ENCODE results near the gene ADAMTS13.

Gene ADAMTS13

DNA sequence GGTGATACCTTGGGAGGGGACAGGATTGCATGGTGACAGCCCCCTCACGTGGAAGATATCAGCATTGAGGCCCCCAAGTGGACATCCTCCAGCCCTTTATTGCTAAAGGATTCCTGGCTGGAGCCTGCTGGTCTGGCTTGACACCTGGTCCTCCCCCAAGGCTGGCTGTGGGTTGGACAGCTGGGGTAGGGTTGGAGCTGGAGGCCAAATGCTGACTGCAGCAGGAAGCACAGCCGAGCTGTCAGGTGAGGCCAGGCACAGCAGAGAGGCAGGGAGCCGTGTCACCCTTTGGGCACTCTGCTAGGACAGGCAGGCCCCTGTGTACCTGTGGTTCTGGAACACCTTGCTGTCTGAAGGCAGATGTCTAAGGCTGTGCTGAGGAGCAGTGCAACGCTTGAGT is 39.8 kb downstream of the ADAMTS13 start:
- in situ Hi-C loops (cut with HindIII; ENCODE audit: low sequenced_read_pairs), result loop anchor here (5.0 kb wide), 1 partner anchor 45 kb away; the partner anchor contains the start of gene REXO4

DNA sequence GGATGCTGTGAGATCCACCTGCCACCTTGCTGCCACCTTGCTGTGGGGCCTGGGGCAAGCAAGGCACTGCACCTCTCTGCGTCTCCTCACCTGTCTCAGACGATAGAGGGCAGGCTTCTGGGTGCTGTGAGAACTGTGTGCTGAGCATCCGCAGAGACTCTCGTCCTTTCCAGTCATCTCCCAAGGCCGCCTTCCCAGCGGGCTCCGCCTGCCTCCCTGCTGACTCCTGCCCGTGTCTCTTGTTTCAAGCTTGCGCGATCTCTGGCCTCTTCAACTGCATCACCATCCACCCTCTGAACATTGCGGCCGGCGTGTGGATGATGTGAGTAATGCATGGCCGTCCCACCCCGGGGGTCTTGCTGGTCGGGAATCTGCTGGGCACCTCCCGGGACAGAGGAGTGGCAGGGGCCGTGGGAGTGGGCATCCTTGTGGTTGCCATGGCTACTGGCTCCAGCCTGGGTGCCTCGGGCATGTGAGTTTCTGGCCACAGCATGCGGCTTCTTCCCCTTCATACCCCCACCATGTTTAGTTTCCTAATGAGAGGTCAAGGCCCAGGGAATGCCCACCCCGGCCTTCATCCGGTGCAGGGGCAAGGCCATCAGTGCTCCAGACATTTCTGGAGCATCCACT is 41.2 kb downstream of the ADAMTS13 start:
- no peak for DNase-seq (ENCODE audit: low read depth)
- in situ Hi-C loops (cut with HindIII; ENCODE audit: low sequenced_read_pairs), result loop anchor here (5.0 kb wide), 1 partner anchor 46 kb away; the partner anchor contains the start of gene REXO4
- TF ChIP-seq, protein P1, sequence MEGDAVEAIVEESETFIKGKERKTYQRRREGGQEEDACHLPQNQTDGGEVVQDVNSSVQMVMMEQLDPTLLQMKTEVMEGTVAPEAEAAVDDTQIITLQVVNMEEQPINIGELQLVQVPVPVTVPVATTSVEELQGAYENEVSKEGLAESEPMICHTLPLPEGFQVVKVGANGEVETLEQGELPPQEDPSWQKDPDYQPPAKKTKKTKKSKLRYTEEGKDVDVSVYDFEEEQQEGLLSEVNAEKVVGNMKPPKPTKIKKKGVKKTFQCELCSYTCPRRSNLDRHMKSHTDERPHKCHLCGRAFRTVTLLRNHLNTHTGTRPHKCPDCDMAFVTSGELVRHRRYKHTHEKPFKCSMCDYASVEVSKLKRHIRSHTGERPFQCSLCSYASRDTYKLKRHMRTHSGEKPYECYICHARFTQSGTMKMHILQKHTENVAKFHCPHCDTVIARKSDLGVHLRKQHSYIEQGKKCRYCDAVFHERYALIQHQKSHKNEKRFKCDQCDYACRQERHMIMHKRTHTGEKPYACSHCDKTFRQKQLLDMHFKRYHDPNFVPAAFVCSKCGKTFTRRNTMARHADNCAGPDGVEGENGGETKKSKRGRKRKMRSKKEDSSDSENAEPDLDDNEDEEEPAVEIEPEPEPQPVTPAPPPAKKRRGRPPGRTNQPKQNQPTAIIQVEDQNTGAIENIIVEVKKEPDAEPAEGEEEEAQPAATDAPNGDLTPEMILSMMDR (IDR thresholded peaks at IDR 0.05; ENCODE audit: low read depth, low read length, missing control alignments), result no peak
- no peak overlapping the region for H3K4me3 ChIP-seq (ENCODE audit: low read depth, low read length)

More for the DNA sequence above, 39.8 kb downstream of the ADAMTS13 start:
- DNase-seq (ENCODE audit: low read depth), result no peak
- TF ChIP-seq, protein P1 (IDR thresholded peaks at IDR 0.05; ENCODE audit: low read depth, low read length, missing control alignments), result no peak
- no peak overlapping the region for H3K4me3 ChIP-seq (ENCODE audit: low read depth, low read length)

DNA sequence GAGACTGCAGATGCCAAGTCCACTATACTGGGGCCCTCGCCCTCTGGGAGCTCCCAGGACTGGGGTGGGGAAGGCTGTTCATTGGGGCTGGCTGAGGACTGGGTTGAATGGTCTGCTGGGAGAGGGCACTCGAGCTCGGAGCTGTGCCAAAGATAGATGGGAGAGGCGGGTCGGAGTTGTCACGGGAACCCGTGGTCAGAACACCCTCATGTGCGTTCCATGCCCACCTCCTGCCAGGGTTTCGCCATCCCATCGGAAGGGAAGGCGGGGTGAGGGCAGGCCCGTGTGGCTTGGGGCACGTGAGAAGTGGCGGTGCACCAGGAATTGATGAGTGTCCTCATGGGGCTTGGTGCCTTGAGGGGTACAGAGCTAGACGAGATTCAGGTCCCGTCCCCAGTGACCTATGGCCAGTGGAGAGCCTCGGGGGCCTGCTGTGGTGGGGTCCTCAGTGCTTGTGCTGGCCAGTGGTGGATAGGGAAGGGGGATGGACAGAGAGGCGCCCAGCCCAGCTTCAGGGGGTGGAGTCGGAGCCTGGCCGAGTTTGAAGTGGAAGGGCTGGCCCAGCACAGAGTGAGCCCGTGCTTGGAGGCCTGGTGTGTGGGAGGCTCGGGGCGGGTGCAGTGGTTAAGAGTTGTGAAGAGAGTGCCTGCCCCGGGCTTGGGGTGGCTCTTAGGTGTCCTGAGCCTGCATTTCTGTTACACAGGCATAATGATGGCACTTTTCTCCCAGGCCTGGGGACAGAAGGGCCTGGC is 41.9 kb downstream of the ADAMTS13 start:
- no peak overlapping the region for H3K4me3 ChIP-seq (ENCODE audit: low read depth, low read length)
- in situ Hi-C loops (cut with HindIII; ENCODE audit: low sequenced_read_pairs), result loop anchor here (5.0 kb wide), 1 partner anchor 47 kb away; the partner anchor contains the start of gene REXO4
- TF ChIP-seq, protein P1 (IDR thresholded peaks at IDR 0.05; ENCODE audit: low read depth, low read length, missing control alignments), result no peak
- DNase-seq (ENCODE audit: low read depth), result no peak

DNA sequence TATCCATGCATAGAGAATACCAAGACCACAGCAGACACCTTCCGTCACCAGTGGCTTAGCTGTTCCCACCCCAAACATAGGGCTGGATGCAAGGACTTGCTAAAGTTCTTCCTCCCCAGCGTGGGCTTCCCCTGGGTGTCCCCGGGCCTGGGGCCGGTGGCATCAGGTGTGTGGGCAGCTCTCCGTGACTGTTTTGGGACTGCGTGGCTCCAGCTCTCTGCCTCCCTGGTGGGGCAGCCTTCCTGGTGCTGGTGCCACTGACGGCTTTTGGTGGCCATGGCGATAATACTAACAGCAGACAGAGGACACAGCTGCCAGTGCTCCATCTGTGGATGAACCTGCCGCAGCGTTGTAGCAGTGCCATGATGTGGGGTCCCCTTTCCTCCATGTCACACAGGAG is 42.5 kb downstream of the ADAMTS13 start:
- H3K4me3 ChIP-seq (ENCODE audit: low read depth, low read length), result no peak overlapping the region
- TF ChIP-seq, protein P1 (IDR thresholded peaks at IDR 0.05; ENCODE audit: low read depth, low read length, missing control alignments), result no peak
- no peak for DNase-seq (ENCODE audit: low read depth)
- in situ Hi-C loops (cut with HindIII; ENCODE audit: low sequenced_read_pairs), result loop anchor here (5.0 kb wide), 2 partner anchors 47 to 87 kb away; partner anchors contain the start of genes REXO4, STKLD1 and SURF4

DNA sequence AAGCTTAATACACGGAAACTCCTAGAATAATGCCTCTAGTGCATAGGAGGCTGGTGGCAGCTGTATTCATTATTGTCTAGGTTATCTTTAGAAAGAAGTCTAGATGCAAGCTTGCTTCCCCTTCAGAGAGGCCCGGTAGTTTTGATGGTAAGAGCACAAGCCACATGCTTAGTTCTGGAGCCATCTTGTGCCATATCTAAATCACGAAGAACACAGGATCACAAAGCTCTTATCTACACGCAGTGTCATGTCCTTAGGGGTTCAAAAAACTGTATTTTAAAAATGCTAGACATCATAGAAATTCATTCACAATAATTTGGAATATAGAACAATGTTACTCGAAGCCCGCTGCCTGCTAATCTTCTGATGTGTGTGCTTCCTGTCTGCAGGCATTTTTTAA is 43.8 kb downstream of the ADAMTS13 start:
- DNase-seq (ENCODE audit: low read depth), result no peak
- TF ChIP-seq, protein P1 (IDR thresholded peaks at IDR 0.05; ENCODE audit: low read depth, low read length, missing control alignments), result no peak
- no peak overlapping the region for H3K4me3 ChIP-seq (ENCODE audit: low read depth, low read length)
- in situ Hi-C loops (cut with HindIII; ENCODE audit: low sequenced_read_pairs), result loop anchor here (5.0 kb wide), 1 partner anchor 89 kb away; the partner anchor contains the start of genes STKLD1 and SURF4

DNA sequence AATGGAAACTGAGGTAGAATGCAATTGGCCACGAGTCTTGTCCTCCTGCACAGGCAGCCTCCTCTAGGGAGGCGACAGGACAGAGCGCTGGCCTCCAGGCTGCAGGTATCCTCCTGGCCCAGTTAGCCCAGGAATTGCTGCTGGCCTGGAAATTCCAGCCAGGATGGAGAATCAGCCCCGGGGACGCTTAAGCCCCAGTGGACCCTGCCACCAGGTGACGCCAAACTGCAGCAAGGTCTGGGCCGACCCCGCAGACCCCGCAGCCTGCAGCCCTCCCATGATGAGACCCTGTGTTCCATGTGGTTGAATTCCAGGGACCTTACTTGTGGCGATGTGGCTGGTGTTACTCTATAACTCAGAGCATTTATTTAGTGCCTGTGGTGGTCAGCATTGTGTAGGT is 44.9 kb downstream of the ADAMTS13 start:
- DNase-seq (ENCODE audit: low read depth), result no peak
- TF ChIP-seq, protein P1 (IDR thresholded peaks at IDR 0.05; ENCODE audit: low read depth, low read length, missing control alignments), result no peak
- in situ Hi-C loops (cut with HindIII; ENCODE audit: low sequenced_read_pairs), result loop anchor here (5.0 kb wide), 1 partner anchor 90 kb away; the partner anchor contains the start of genes STKLD1 and SURF4
- H3K4me3 ChIP-seq (ENCODE audit: low read depth, low read length), result no peak overlapping the region

Data from astrocyte of the cerebellum (primary cell).